ENCODE data around the gene RBPJL.
"Not testable (repeated sequence)": the region's sequence is repeated elsewhere in the genome, so short reads cannot be mapped to it uniquely, and the experiment has no call there.

Gene RBPJL

GRCh38 chr20:45347297-45347935, 40.8 kb downstream of the RBPJL start:
- DNase-seq (ENCODE audit: extremely low spot score): no peak

GRCh38 chr20:45347936-45348778, 41.5 kb downstream of the RBPJL start, which contains the start of gene SDC4:
SDC4 (minus strand) TSS chr20:45348424; CDS start chr20:45348384, 40 bp downstream.
- ChIA-PET CTCF (interaction anchor here (0.9 to 1.0 kb wide), 3 partner anchors 21 to 105 kb away, joined by 3 read pairs; no protein-coding TSS in a partner anchor), POLR2A (interaction anchor here (0.8 to 3.2 kb wide), 4 partner anchors 11 to 68 kb away, joined by 3 to 16 read pairs (median 4); partner anchors contain the start of genes PIGT and SYS1)
- TF ChIP-seq L3MBTL2 (conservative IDR thresholded peaks at IDR 0.05) (peak; percentile 54; the same call in 1 of the 2 replicates), HDGF (IDR thresholded peaks at IDR 0.05; ENCODE audit: borderline replicate concordance) (no peak)
- peak; percentile 69 for DNase-seq (ENCODE audit: extremely low spot score)

More at GRCh38 chr20:45347297-45347935, 40.8 kb downstream of the RBPJL start:
- TF ChIP-seq FOXK2 (IDR thresholded peaks at IDR 0.05) (no peak), PKNOX1 (IDR thresholded peaks at IDR 0.05) (no peak), BHLHE40 (IDR thresholded peaks at IDR 0.05; ENCODE audit: borderline replicate concordance) (no peak), NFRKB (IDR thresholded peaks at IDR 0.05) (no peak), HDGF (IDR thresholded peaks at IDR 0.05; ENCODE audit: borderline replicate concordance) (no peak), TARDBP (IDR thresholded peaks at IDR 0.05) (no peak), FOXM1 (IDR thresholded peaks at IDR 0.05; ENCODE audit: borderline replicate concordance) (no peak), ELF4 (IDR thresholded peaks at IDR 0.05) (no peak), SUZ12 (IDR thresholded peaks at IDR 0.05) (no peak), ARNT (IDR thresholded peaks at IDR 0.05) (no peak), LEF1 (IDR thresholded peaks at IDR 0.05; ENCODE audit: borderline replicate concordance) (no peak), FOXA1 (IDR thresholded peaks at IDR 0.05) (no peak)
- ChIA-PET POLR2A (interaction anchor here (0.7 to 3.2 kb wide), 6 partner anchors 10 to 68 kb away, joined by 3 to 16 read pairs (median 4); partner anchors contain the start of genes PIGT and SYS1), CTCF (interaction anchor here (0.7 to 1.0 kb wide), 2 partner anchors 27 to 106 kb away, joined by 3 read pairs; no protein-coding TSS in a partner anchor)

GRCh38 chr20:45350217-45350616, 43.6 kb downstream of the RBPJL start:
- no peak for DNase-seq (ENCODE audit: extremely low spot score)
- POLR2A ChIA-PET: interaction anchor here (1.3 kb wide), 1 partner anchor 17 kb away, joined by 3 read pairs; no protein-coding TSS in a partner anchor
- CTCF ChIA-PET: no interaction called here
- TF ChIP-seq FOXA1 (IDR thresholded peaks at IDR 0.05): no peak

GRCh38 chr20:45350795-45351194, 44.2 kb downstream of the RBPJL start:
- CTCF ChIA-PET; DNase-seq (ENCODE audit: extremely low spot score): not testable (repeated sequence)
- POLR2A ChIA-PET: interaction anchor here (1.3 kb wide), 1 partner anchor 17 kb away, joined by 3 read pairs; no protein-coding TSS in a partner anchor

GRCh38 chr20:45352729-45353128, 46.1 kb downstream of the RBPJL start:
- ChIA-PET POLR2A (interaction anchor here (1.0 kb wide), 1 partner anchor 10 kb away, joined by 6 read pairs; the partner anchor contains the start of gene SYS1), CTCF (interaction anchor here (0.8 kb wide), 1 partner anchor 10 kb away, joined by 7 read pairs; no protein-coding TSS in a partner anchor)
- TF ChIP-seq HDGF (IDR thresholded peaks at IDR 0.05; ENCODE audit: borderline replicate concordance) (no peak), TARDBP (IDR thresholded peaks at IDR 0.05) (no peak), L3MBTL2 (conservative IDR thresholded peaks at IDR 0.05) (no peak), ZNF384 (IDR thresholded peaks at IDR 0.05) (no peak), FOXA1 (IDR thresholded peaks at IDR 0.05) (no peak), PKNOX1 (IDR thresholded peaks at IDR 0.05) (no peak), FOXM1 (IDR thresholded peaks at IDR 0.05; ENCODE audit: borderline replicate concordance) (no peak), ARNT (IDR thresholded peaks at IDR 0.05) (no peak), CTBP1 (IDR thresholded peaks at IDR 0.05; ENCODE audit: borderline replicate concordance) (no peak), FOXK2 (IDR thresholded peaks at IDR 0.05) (no peak), LEF1 (IDR thresholded peaks at IDR 0.05; ENCODE audit: borderline replicate concordance) (no peak), SP1 (IDR thresholded peaks at IDR 0.05) (no peak), SUZ12 (IDR thresholded peaks at IDR 0.05) (no peak)
- DNase-seq (ENCODE audit: extremely low spot score): no peak

GRCh38 chr20:45353746-45354145, 47.1 kb downstream of the RBPJL start:
- CTCF ChIA-PET: no interaction called here
- TF ChIP-seq TARDBP (IDR thresholded peaks at IDR 0.05): no peak
- TF ChIP-seq FOXM1 (IDR thresholded peaks at IDR 0.05; ENCODE audit: borderline replicate concordance): no peak
- TF ChIP-seq SP1 (IDR thresholded peaks at IDR 0.05): no peak
- no peak for TF ChIP-seq ELF4 (IDR thresholded peaks at IDR 0.05)
- TF ChIP-seq ARNT (IDR thresholded peaks at IDR 0.05): no peak
- TF ChIP-seq LEF1 (IDR thresholded peaks at IDR 0.05; ENCODE audit: borderline replicate concordance): no peak
- TF ChIP-seq L3MBTL2 (conservative IDR thresholded peaks at IDR 0.05): no peak
- no peak for TF ChIP-seq PKNOX1 (IDR thresholded peaks at IDR 0.05)
- TF ChIP-seq ZNF384 (IDR thresholded peaks at IDR 0.05): no peak
- no peak for TF ChIP-seq FOXK2 (IDR thresholded peaks at IDR 0.05)
- no peak for TF ChIP-seq FOXA1 (IDR thresholded peaks at IDR 0.05)
- TF ChIP-seq HDGF (IDR thresholded peaks at IDR 0.05; ENCODE audit: borderline replicate concordance): no peak
- TF ChIP-seq CTBP1 (IDR thresholded peaks at IDR 0.05; ENCODE audit: borderline replicate concordance): no peak
- TF ChIP-seq NFRKB (IDR thresholded peaks at IDR 0.05): no peak
- no peak for TF ChIP-seq BHLHE40 (IDR thresholded peaks at IDR 0.05; ENCODE audit: borderline replicate concordance)
- TF ChIP-seq SUZ12 (IDR thresholded peaks at IDR 0.05): no peak
- POLR2A ChIA-PET: no interaction called here
- no peak for DNase-seq (ENCODE audit: extremely low spot score)

All from HEK293T (cell line).